H1 (cell line): ENCODE results near the gene ARHGAP18. TPM values are rescaled to one million over a fixed set of nuclear protein-coding genes. Genes with fewer than 3 reads are reported as not detected.

Experiments used
- BRCA1 ChIP-seq: IDR thresholded peaks from 2 replicates; pipeline ENCODE4 v1.6.1; 2012; ENCODE audit warnings: low read depth, low read length, improper control_type of control experiment
- polyA plus RNA-seq, 7 experiments: library from polyadenylated mRNA; depleted of rRNA in 3 of 7; stranded (reverse) in 5 of 7; unstranded in 2 of 7; fragments of >200 nt in 5 of 7; fragments of 200-250 nt in 2 of 7; gene quantifications; 1 replicate in 5 of 7; 2 replicates in 1 of 7; 4 replicates in 1 of 7; pipeline versions ENCODE4 v1.2.1 to v1.2.3, GENCODE V29; 2011 to 2013; ENCODE audit warnings: missing spikeins in 2 of 7, mixed read lengths in 2 of 7
- total RNA-seq: library from RNA; stranded (reverse); fragmentation: NEBNext Ultra II Directional; extraction: Animal tissue kit (Norgen Biotek cat#: 25700); gene quantifications from 2 replicates; pipeline ENCODE4 v1.2.1, GENCODE V29; 2021
- TF ChIP-seq, protein P1 (sequence below): IDR thresholded peaks from 2 replicates; pipeline ENCODE4 v1.6.1; 2012; ENCODE audit warnings: low read length, inconsistent platforms
- TF ChIP-seq, protein P2 (sequence below): IDR thresholded peaks from 2 replicates; pipeline ENCODE4 v1.6.1; 2012; ENCODE audit warnings: inconsistent platforms

ARHGAP18 gene
- total and polyA plus RNA-seq, 2 of the 8 experiments (the other 6 are each of a cell fraction or from before 2014, with no cell fraction given), result 0.83 to 4.5 TPM

DNA sequence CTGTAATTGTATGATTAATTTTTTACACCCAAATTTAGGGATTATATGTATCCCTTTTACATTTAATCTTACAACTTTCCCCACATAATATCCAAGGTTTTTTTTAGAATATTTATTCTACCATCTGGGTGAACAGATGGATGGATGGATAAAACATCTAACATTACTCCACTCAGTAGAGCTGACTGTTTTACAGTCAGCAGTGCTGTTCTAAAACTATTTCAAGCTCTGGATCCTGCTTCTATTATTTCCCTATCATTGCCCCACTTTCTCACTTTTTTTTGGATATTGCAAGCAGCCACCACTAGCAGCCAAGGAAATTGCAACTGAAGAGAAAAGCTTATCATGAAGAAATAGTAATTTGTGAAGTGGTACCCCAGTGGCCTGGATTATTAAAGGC lies 173.7 kb downstream of the ARHGAP18 start (continued):
- TF ChIP-seq, protein P1, sequence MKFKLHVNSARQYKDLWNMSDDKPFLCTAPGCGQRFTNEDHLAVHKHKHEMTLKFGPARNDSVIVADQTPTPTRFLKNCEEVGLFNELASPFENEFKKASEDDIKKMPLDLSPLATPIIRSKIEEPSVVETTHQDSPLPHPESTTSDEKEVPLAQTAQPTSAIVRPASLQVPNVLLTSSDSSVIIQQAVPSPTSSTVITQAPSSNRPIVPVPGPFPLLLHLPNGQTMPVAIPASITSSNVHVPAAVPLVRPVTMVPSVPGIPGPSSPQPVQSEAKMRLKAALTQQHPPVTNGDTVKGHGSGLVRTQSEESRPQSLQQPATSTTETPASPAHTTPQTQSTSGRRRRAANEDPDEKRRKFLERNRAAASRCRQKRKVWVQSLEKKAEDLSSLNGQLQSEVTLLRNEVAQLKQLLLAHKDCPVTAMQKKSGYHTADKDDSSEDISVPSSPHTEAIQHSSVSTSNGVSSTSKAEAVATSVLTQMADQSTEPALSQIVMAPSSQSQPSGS, result no peak
- no peak for TF ChIP-seq BRCA1
- TF ChIP-seq, protein P2, sequence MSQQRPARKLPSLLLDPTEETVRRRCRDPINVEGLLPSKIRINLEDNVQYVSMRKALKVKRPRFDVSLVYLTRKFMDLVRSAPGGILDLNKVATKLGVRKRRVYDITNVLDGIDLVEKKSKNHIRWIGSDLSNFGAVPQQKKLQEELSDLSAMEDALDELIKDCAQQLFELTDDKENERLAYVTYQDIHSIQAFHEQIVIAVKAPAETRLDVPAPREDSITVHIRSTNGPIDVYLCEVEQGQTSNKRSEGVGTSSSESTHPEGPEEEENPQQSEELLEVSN, result no peak
